ENCODE measurements around the gene IL33.

- TF ChIP-seq SUZ12 (IDR thresholded peaks at IDR 0.05), result no peak
- TF ChIP-seq FOXA1 (IDR thresholded peaks at IDR 0.05), result no peak
- no peak for TF ChIP-seq ZNF384 (IDR thresholded peaks at IDR 0.05)
- TF ChIP-seq ARNT (IDR thresholded peaks at IDR 0.05), result no peak
- no peak for TF ChIP-seq TARDBP (IDR thresholded peaks at IDR 0.05)
- TF ChIP-seq BHLHE40 (IDR thresholded peaks at IDR 0.05; ENCODE audit: borderline replicate concordance), result no peak
- no peak for TF ChIP-seq SP1 (IDR thresholded peaks at IDR 0.05)
- TF ChIP-seq FOXK2 (IDR thresholded peaks at IDR 0.05), result no peak
- TF ChIP-seq PKNOX1 (IDR thresholded peaks at IDR 0.05), result no peak
- no peak for TF ChIP-seq ELF4 (IDR thresholded peaks at IDR 0.05)
- TF ChIP-seq FOXM1 (IDR thresholded peaks at IDR 0.05; ENCODE audit: borderline replicate concordance), result no peak
Measured at GRCh38 chr9:6212722-6213375, 2.8 kb upstream of the IL33 start.

Data from HEK293T (cell line).